Mononuclear cell (primary cell): ENCODE data around the gene GDPD5. TPM values are rescaled to one million over a fixed set of nuclear protein-coding genes. Genes with fewer than 3 reads are reported as not detected.

ENCODE experiments used
- H3K27me3 ChIP-seq: 2 replicates; pipeline ENCODE4 v1.6.0; 2011; ENCODE audit warnings: low read length, control low read depth; ENCODE audit not compliant: insufficient read depth
- H3K4me1 ChIP-seq: 2 replicates; pipeline ENCODE4 v1.5.1; 2011; ENCODE audit warnings: mild to moderate bottlenecking, low read length, control low read depth; ENCODE audit not compliant: insufficient read depth
- H3K4me3 ChIP-seq: 2 replicates; pipeline ENCODE4 v1.5.1; 2011; ENCODE audit warnings: mild to moderate bottlenecking, low read length, moderate library complexity
- H3K9me3 ChIP-seq: 2 replicates; pipeline ENCODE4 v1.5.1; 2011; ENCODE audit warnings: low read depth, mild to moderate bottlenecking, control low read depth, low read length
- total RNA-seq: library from RNA; depleted of rRNA; stranded (reverse); fragments of >200 nt; gene quantifications from one replicate; pipeline ENCODE4 v1.2.3, GENCODE V29; 2012

Gene GDPD5
- total RNA-seq, 1 donor: 14.5 TPM

GRCh38 chr11:75499423-75500190, 26.1 kb downstream of the GDPD5 start:
- Histone ChIP-seq H3K9me3 (no peaks in the 10 kb centered on the region), H3K4me3 (no peak overlapping the region), H3K4me1 (peaks cover 8% of the 10 kb centered on the region), H3K27me3 (no peaks in the 10 kb centered on the region)

GRCh38 chr11:75498556-75499255, 27.0 kb downstream of the GDPD5 start:
- no peaks in the 10 kb centered on the region for H3K9me3 ChIP-seq
- no peaks in the 10 kb centered on the region for H3K27me3 ChIP-seq
- H3K4me1 ChIP-seq: no peaks in the 10 kb centered on the region
- H3K4me3 ChIP-seq: no peak overlapping the region

- Histone ChIP-seq H3K27me3 (no peaks in the 10 kb centered on the region), H3K4me3 (no peak overlapping the region), H3K9me3 (no peaks in the 10 kb centered on the region), H3K4me1 (no peaks in the 10 kb centered on the region)
These were observed 27.8 kb downstream of the GDPD5 start for GRCh38 chr11:75497788-75498409.

- no peaks in the 10 kb centered on the region for H3K9me3 ChIP-seq
- H3K27me3 ChIP-seq: no peaks in the 10 kb centered on the region
- peaks cover 10% of the 10 kb centered on the region for H3K4me1 ChIP-seq
- H3K4me3 ChIP-seq: no peak overlapping the region
These were observed 29.4 kb downstream of the GDPD5 start for GRCh38 chr11:75496305-75496752.

GRCh38 chr11:75495749-75496304, 29.9 kb downstream of the GDPD5 start:
- Histone ChIP-seq H3K27me3 (no peaks in the 10 kb centered on the region), H3K4me1 (peaks cover 10% of the 10 kb centered on the region), H3K9me3 (no peaks in the 10 kb centered on the region), H3K4me3 (no peak overlapping the region)

- H3K4me1 ChIP-seq: peaks cover 10% of the 10 kb centered on the region
- H3K27me3 ChIP-seq: no peaks in the 10 kb centered on the region
- no peaks in the 10 kb centered on the region for H3K9me3 ChIP-seq
- H3K4me3 ChIP-seq: no peak overlapping the region
These were observed 32.1 kb downstream of the GDPD5 start for GRCh38 chr11:75493626-75494025.

- Histone ChIP-seq H3K27me3 (no peaks in the 10 kb centered on the region), H3K4me1 (peaks cover 10% of the 10 kb centered on the region), H3K9me3 (no peaks in the 10 kb centered on the region), H3K4me3 (no peak overlapping the region)
These were observed 33.4 kb downstream of the GDPD5 start for GRCh38 chr11:75492181-75492820.

- Histone ChIP-seq H3K9me3 (no peaks in the 10 kb centered on the region), H3K4me3 (no peak overlapping the region), H3K4me1 (peaks cover 10% of the 10 kb centered on the region), H3K27me3 (no peaks in the 10 kb centered on the region)
These were observed 34.3 kb downstream of the GDPD5 start for GRCh38 chr11:75491465-75491864.

- Histone ChIP-seq H3K4me1 (peaks cover 10% of the 10 kb centered on the region), H3K27me3 (no peaks in the 10 kb centered on the region), H3K4me3 (no peak overlapping the region), H3K9me3 (no peaks in the 10 kb centered on the region)
These were observed 35.2 kb downstream of the GDPD5 start for GRCh38 chr11:75490221-75491181.

GRCh38 chr11:75487365-75487764, 38.4 kb downstream of the GDPD5 start:
- no peaks in the 10 kb centered on the region for H3K9me3 ChIP-seq
- peaks cover 8% of the 10 kb centered on the region for H3K4me1 ChIP-seq
- no peak overlapping the region for H3K4me3 ChIP-seq
- no peaks in the 10 kb centered on the region for H3K27me3 ChIP-seq

- Histone ChIP-seq H3K4me3 (no peak overlapping the region), H3K27me3 (no peaks in the 10 kb centered on the region), H3K9me3 (no peaks in the 10 kb centered on the region), H3K4me1 (no peaks in the 10 kb centered on the region)
These were observed 40.0 kb downstream of the GDPD5 start for GRCh38 chr11:75485742-75486141.

GRCh38 chr11:75482931-75483469, 42.7 kb downstream of the GDPD5 start:
- H3K4me1 ChIP-seq: no peaks in the 10 kb centered on the region
- H3K27me3 ChIP-seq: no peaks in the 10 kb centered on the region
- no peaks in the 10 kb centered on the region for H3K9me3 ChIP-seq
- no peak overlapping the region for H3K4me3 ChIP-seq

GRCh38 chr11:75481922-75482606, 43.7 kb downstream of the GDPD5 start:
- H3K4me3 ChIP-seq: no peak overlapping the region
- H3K27me3 ChIP-seq: no peaks in the 10 kb centered on the region
- H3K9me3 ChIP-seq: no peaks in the 10 kb centered on the region
- no peaks in the 10 kb centered on the region for H3K4me1 ChIP-seq
